NCI-H2081 (cell line): ENCODE data around the gene SPRY4.
A peak's percentile ranks its signal among the peaks of the same experiment; 100 is the strongest.
"Not testable (repeated sequence)": the region's sequence is repeated elsewhere in the genome, so short reads cannot be mapped to it uniquely, and the experiment has no call there.

Experiments
- DNase-seq, 2 experiments: peaks; one replicate each; lab custom pipeline; 2025; lab: John Stamatoyannopoulos, UW

The SPRY4 gene

DNA sequence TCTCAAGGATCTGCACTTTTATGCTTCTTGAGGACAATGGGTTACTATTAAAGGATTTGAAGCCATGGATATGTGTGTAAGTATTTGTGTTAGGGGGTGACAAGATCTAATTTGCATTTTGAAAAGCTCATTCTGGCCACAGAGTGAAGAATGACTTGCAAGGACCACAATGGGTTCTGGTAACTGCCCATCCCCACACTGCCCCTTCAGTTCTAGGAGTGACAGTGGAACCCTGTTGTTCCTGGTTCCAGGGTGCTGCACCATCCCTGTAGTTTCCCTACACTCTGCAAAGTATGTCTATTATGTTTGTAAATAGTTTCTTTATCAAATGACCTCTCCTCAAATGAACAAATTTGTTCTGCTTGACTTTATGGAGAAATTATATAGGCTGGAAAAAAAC lies 9.7 kb upstream of the SPRY4 start:
- no peak for DNase-seq

DNA sequence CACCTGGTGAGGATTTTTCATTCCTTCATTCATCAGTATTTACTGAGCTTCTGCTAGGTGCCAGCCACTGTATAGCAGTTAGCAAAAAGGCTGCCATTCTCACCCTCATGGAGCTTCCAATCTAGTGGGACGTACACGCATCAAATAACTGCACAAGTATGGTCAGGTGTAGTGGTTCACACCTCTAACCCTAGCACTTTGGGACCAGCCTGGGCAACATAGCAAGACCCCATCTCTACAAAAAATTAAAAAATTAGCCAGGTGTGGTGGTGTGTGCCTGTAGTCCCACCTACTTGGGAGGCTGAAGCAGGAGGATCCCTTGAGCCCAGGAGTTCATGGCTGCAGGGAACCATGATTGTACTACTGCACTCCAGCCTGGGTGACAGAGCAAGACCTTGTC lies 8.9 kb upstream of the SPRY4 start:
- not testable (repeated sequence) for DNase-seq

DNA sequence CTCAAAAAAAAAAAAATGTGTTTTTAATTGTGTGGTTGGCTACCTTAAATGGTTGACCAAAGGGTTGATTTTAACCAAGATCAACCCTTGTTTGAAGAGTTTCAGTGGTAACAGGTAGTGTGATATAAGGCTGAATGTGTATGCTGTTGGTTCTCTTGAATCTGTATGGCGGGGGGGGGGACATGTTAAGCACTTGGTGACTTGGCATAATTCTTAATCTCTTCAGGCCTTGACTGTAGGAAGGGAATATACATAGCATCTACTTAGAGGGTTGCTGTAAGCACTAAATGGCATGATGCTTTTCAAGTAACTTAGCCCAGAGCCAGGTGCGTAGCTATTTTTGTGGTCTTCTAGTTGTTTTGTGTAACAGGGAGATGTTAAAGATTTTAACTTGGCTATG lies 5.6 kb upstream of the SPRY4 start:
- no peak for DNase-seq

DNA sequence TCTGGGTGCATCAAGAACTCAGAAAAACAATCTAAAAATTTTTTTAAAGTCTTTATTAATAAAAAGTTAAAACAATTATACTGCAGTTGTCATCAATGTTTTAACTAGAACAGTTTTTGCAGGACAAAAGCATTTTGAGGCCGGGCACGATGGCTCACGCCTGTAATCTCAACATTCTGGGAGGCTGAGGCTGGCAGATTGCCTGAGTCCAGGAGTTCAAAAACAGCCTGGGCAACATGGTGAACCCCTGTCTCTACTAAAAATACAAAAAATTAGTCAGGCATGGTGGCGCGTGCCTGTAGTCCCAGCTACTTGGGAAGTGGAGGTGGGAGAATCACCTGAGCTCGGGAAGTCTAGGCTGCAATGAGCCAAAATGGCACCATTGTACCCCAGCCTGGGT lies 5.2 kb upstream of the SPRY4 start:
- DNase-seq = no peak

DNA sequence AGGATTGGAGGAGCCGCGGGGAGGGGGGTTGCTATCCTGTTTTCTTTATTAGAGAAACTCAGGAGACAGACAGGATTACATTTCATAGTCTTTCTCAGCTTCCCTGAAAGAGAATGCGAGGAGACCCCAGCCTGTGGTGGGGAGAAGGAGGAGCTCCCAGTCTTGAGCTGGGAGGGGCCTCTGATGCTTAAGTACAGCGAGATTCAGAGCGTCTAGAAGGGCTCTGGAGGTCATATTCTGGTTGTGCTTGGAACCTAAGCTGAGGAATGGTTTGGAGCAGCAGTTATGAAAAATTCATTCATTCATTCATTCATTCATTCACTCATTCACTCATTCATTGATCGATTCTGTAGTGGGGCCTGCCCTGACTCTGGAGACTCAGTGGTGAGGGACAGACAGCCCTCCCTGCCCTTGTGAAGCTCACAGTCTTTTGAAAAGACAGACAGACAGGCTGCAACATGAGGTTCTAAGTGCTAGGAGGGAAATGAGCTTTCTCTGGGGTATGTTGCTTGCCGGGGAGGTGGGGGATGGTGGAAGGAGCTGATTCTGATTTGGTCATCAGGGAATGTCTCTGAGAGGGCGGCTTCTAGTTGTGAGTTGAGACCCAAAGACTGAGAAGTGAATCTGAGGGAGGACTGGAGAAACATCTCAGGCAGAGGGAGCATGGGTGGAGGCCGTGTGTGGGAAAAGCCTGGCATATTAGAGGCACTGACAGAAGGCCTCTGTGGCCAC lies 2.5 kb upstream of the SPRY4 start:
- DNase-seq = no peak

DNA sequence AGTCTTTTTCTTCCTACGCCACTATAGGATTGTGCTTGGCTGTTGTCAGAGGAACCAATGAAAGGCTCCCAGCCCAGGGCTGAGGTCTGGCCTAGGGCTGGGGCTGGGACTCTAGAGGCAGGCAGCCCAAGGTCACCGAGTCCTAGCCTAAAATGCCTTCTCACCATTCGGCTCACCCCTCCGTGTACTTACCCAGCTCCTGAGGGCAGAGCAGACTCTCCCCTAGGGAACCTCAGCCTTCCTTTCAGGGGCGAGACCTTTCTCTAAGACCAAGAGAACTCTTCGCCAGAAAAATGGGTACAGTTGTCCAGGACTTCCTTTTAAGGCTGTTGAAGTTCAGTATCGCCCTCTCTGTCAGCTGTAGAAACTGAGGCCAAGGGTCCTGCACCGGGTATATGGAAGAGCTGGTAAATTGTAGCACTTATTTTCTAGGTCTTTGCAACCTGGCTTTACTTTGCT lies 1.7 kb upstream of the SPRY4 start:
- no peak for DNase-seq

DNA sequence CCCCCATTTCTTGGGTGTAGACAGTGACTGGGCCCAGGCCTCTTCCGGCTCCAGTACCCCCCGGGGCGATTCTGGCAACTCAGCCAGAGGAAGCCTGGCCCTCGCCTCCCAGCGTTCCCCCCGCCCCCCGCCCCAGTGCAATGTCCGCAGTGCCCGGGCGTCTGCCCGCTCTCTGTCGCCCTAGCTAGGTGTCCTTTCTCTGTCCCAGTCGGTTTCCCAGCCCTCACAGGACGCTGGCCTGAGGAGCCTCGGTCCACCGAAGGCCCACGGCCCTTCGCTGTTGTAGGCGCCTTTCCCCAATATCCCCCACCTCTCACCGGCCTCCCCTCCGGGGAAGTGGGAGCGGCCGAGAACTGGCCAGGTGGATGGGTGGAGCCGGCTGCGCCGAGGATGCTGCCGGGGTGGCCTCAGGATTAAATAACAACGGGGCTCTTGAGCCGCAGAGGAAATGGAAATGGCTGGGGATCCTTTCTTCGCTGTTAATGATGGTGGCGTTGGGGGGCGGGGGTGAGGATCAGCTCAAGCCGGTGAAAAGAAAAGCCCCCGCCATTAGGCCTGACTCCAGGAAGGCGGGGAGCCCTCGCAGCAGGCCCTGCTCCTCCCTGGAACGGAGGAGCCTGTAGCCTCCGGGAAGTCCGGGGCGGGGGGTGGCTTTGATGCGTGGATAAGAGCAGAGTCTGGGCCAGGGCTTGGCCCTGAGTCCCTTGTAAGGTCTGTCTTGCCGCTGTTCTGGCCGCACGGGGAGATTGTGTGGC lies 1.1 kb upstream of the SPRY4 start:
- DNase-seq = peak; percentile 37 to 49

DNA sequence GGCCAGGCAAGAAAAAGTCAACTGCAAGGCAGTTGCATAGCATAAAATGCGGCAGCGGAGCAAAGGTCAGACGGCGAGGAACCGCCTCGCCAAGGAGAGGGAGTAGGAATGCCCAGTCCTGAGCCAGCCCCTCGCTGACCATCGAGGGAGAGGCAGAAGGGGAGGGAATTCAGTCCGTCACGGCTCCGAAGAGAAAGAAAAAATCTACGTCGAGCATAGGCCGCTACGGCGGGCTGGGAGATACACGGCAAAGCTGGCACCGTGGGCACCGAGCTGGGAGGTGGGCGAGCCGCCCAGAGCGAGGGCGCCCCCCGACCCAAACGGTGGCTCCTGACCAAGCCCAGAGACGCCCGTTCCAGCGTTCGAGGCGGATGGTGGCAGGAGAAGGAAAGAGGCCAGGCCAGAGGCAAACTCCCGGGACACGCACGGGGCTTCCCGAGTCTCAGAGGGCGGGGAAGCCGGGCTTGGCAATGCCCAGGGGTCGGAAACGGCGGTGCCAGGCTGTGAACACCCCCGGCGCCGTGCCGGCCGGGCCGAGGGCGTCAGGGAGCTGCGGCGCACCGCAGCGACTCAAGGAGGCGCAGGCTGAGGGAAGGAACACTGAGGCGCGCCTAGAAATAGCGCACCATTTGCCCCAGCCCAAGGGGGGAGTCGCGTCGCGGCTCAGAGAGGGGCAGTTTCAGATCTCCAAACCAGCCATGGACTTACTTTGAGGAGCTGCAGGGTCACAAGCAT lies 518 bp downstream of the SPRY4 start:
- DNase-seq = no peak

DNA sequence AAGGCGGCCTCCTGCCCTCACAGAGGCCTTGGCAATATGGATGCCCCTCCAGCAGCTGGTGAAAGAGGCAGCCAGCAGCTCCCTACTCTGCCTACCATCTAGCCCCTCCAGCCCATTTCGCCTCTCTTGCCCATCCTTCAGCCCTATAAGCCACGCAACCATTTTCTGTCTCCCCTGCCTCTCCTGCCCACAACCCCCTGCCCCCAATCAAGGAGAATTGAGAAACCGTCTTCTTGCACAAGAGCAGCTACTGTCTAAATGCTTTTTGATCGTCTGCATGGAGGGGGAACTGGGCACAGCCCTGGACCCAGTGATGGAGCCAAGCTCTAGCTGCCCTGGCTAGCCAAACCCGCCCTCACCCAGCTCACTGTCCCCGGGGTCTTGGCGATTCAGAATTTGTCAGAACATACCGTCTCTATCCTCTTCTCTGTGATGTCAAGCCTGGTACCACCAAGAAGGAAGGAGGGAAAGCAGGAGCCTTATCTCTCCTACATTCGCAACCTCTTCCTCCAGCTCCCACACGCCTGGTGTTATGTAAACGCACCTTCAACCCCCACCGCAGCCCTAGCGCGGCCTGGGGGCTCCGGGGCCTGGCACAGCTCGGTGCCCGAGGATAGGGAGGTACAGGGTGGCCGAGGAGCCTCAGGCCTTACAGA lies 1.2 kb downstream of the SPRY4 start:
- no peak for DNase-seq

DNA sequence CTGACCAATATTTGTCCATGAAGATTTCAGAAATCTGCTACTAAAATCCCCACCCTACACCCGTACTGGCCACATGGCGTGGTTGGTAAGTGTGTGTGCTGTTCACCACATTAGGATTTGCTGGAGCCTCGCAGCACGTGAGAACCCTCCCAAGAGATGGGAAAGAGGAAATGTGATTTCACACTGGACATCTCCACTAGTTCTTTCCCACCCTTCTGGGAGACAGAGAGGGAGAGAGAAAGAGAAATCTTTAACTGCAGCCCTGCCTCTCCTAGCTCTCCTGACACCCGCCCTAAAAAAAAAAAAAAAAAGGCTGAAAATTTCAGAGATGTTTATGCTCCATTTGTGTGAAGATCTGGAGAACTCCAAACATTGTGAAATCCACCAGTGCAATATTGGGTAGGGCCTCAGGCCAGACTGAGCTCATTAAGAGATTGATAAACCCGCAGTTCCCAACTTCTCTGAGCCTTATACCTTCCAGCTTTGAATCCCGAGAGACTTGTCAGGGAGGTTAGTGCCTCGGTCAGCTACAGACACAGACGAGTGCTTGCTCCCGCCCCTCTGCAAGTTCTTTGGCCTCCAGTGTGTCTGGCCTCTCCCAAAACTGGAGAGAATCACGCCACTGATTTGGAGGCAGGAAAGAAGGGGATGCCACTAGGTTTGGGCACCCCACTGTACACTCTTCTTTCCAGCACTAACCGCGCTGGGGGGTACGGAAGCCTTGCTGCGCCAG lies 1.9 kb downstream of the SPRY4 start:
- DNase-seq = no peak

DNA sequence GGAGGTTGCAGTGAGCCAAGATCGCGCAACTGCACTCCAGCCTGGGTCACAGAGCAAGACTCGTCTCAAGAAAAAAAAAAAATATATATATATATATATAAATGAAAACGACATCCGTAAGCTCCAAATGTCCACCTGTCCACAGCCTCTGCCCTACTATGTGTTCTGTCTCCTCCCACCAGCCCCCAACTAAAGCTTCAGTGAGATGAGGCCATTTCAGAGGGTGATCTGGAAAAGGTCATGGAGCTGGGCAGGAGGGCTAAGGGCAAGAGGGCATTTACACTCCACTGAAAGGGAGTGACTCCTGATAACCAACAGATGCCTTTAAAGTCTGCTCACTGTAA lies 2.4 kb downstream of the SPRY4 start:
- no peak for DNase-seq

DNA sequence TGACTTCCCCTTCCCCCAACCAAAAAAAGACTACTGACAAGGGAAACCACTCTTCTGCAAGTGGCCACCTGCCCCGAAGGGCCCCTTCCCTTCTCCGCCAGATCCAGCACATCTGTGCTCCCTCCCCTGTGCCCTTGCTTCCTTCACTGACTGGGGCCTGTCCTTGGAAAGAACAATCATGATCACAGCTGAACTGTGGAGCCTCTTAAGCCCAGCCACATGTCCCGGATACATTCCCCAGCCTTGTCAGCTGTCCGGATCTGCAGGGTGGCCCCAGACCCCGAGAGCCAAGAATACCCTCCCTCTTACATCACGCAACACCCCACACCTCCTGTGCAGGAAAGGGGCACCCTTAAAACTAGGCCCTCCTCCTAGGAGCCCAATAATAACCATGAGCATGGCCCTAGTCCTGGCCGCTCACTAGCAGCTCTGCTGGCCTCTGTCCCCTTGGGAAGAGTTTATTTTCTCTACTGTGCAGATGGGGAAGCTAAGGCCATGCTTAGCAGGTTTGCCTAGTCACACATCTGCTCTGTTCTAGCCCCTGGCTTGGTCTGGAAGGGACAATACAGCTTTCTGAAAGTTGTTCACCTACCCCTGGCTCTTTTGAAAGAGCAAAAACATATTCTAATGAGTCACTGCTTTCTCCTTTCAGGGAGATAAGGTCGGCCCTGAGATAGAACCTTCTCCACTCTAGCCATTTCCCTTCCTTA lies 3.8 kb downstream of the SPRY4 start:
- DNase-seq = no peak

DNA sequence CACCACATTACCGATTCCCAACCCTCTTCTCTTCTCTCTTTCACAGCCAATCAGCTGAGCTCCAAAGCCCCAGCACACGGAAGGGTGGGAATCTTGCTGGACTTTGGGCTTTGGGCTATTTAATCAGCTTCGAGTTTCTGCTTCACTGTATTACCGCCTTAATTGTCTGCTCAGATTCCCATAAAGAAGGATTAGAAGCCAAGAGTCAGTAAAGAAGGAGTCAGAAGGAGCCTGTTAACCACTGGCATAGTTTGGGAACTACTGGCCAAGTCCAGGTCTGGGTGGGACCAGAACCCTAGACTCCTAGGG lies 4.4 kb downstream of the SPRY4 start:
- DNase-seq = no peak

DNA sequence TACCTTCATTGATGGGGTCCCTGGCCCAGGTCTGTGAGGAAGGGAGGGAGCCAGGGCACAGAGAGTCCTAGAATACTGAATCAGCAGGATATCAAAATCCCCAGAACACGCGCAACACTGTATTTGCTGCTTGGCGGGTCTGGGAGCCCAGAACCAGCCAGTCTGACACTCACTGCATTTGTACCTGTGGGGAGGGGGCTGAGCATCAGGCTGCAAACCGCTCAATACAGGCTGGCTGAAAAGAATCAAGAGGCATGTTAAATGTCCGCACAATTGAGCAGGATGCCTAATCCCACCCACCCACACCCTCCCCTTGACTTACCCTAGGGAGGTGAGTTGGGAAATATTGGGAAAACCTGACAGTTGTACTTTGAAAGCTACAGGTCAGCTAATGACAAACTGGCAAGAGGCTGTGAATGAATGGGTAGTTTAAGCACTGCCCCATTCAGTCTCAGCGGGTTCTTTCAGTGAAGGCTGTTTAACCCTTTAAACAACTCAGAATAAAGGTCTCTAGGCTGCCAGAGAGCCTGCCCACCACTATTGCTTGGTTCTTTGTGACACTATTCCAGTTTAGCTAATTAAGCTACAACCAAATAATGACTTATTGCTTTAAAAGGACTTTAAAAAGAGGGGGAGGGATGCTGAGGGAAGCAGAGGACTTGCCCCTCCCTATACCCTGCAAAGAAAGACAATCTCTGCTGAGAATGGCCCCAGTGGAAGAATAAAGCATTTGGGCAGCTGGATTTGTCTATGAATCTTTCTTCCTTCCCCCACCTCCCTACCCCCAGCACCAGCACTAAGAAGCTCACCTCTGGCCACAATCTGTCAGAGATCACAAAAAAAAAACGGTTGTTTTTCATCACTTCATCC lies 5.0 kb downstream of the SPRY4 start:
- no peak for DNase-seq

DNA sequence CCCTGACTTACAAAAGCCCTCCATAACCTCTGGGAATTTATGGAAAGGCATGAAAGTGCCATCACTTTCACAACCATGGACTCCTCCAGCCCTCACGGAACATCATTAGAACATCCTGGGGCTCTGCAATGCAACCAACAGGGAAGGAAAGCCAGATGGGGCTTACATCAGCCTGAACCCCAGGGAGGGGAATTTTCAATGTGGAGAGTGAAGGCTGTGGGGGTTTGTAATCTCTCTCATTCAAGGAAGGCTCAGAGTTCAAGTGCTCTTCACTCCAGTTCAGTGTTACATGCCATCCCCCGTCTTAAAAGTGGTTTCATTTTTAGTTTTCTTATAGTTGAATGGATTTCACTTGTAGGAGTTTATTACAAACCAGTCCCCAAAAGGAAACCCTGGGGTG lies 5.7 kb downstream of the SPRY4 start:
- DNase-seq = no peak

DNA sequence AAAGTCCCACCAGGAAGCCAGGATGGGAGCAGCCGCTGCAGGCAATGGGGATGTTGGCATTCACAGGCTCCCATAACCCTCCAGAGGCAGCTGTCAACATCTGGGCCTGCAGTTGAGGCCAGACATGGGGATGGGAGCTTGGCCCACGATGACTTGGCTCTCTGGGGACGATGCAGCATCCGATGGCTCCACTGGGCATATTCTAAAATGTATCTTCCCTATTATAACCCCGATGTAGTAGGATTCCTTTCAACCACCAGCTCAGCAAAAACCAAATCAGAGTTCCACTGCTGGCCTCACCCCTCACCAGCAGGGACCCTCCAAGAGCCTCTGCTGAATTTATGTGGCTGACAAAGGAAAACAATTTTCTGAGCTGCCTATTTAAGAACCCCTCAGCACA lies 7.1 kb downstream of the SPRY4 start:
- no peak for DNase-seq

DNA sequence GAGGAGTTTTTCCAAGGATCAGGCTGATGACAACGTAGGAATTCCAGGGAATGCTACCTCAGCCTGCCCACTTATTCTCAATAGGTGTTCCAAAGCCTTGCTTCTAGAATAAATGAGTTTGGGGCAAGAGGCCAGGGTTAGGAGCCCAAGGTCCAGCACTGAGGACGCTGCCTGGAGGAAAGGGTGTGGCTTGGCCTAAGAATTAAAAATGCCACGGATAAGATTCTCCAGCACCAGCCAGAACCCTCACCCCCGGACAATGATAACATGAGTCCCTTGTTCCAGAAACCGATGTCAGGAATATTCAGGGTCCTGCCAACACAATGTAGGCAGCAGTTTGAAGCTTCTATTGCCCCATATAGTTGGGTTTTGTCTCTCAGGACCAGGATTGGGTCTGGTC lies 7.6 kb downstream of the SPRY4 start:
- DNase-seq = no peak

DNA sequence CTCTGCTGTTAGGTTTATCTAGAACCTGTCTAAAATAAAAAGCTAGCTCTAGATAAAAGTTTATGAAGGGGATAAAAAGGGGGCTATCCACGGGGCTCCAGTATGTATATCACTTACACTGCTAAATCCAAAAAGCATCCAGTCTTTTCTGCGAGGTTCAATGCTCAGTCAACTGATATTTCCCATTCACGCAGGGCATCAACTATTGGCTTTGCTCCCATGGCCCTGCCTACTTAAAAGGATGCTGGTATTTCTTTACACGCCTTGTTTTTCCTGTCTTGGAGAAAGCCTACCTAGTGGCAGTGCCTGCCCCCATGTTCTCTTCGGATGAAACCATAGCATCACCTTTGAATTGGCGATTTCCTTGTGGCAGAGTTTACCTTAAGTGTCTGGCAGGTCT lies 8.1 kb downstream of the SPRY4 start:
- no peak for DNase-seq

DNA sequence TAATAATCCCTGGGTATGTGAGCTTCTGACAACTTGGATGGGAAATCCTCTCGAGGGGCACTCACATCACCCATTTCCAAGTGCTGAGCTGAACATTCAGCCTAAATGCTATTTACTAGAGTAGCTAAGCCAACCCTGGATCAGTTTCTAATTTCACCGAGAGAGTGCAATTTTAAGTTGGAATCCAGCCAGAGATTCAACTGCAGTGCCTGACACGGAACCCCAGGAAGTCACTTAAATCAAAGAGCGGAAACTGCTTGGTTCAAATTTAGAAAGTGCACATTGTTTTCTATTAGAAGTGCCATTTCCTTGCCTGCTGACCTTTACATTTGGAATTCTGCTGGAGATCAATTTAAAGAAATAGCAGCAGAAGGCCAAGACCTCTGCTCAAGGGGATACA lies 8.8 kb downstream of the SPRY4 start:
- peak; percentile 74 to 88 for DNase-seq

DNA sequence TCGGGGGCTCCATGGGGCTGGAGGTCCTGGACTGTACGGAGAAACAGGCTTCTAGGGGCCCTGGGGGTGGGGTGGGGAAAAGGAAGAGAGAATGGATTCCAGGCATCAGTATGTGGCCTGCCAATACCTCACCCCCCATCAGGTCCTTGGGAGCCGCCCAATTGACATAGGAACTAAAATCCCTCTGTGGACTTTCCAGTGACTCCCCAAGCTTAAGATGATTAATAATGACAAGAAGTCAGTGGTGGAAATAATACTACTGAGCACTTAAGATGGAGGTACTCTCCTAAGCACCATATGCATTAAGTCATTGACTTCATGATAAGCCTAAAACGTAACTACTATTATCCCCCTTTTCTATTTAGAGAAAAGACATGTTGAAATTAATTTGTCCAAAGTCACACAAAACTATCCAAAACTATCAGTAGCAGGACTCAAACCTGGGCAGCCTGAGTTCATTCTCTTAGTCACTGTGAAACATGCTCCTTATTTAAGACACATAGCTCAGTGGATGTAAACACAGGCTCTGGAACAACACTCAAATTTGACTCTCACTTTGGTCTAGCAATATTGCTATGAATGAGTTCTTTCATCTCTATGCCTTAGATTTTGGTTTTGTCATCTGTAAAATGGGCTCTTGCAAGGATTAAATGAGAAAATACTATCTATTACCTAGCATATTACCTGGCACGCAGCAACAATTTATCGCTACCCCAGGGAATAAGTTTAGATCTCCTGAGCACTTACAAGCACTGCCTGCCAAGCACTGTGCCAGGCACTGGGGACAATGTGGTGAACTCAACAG lies 9.5 kb downstream of the SPRY4 start:
- DNase-seq = no peak
